ENCODE data around the gene CD4. TPM values are rescaled to one million over a fixed set of nuclear protein-coding genes. Genes with fewer than 3 reads are reported as not detected.

The CD4 gene
- total and polyA plus RNA-seq, 4 donors: 15.9 to 44.8 (median 32.0) TPM

DNA sequence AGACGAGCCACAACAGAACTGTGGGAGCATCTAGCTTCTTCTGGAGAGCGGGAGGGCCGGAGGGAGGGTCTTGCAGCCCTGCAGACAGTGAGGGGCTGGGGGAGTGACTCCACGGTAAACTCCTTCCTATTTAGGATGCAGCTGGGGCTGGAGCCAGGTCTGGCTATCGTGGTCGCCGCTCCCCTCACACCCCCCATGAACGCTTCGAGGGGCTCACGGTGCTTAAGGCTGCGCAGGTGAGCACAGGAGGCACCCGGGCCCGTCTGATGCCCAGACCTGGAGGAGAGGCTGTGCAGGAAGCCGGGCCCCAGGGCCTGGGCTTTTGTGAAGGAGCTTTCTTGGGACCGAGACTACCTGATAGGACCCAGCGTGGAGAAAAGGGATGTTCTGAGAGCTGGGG lies 47.5 kb downstream of the CD4 start:
- Histone ChIP-seq H3K36me3 (ENCODE audit: control insufficient read depth in 4 of 4, insufficient read depth in 3 of 4, low read depth in 1 of 4, low read length in 3 of 4) (peaks cover 0 to 2% (median 0%) of the 10 kb centered on the region in 4 donors), H3K9ac (ENCODE audit: low read depth in 1 of 2, low read length in 2 of 2) (no peak overlapping the region), H3K27me3 (ENCODE audit: control insufficient read depth in 4 of 4, insufficient read depth in 4 of 4, low read length in 3 of 4) (no peaks in the 10 kb centered on the region), H3K4me3 (ENCODE audit: low read depth in 1 of 3, low read length in 3 of 3) (no peak overlapping the region), H3K4me1 (ENCODE audit: control insufficient read depth in 4 of 4, insufficient read depth in 4 of 4, low read length in 3 of 4) (peaks cover 0 to 3% (median under 1%) of the 10 kb centered on the region in 4 donors), H3K27ac (ENCODE audit: low read depth in 1 of 2, low read length in 2 of 2) (no peak overlapping the region), H3K9me3 (ENCODE audit: control insufficient read depth in 4 of 4, low read length in 3 of 4) (no peaks in the 10 kb centered on the region)
- 89% methylated on average over 16 of the region's 16 CpGs for WGBS
- no peak for DNase-seq (ENCODE audit: low spot score)
- TF ChIP-seq MAX (IDR thresholded peaks at IDR 0.05): no peak
- no peak for TF ChIP-seq SP1 (IDR thresholded peaks at IDR 0.05)
- TF ChIP-seq EGR1 (IDR thresholded peaks at IDR 0.05; ENCODE audit: low read depth in 2 of 2): no peak
- TF ChIP-seq RXRA (IDR thresholded peaks at IDR 0.05): no peak
- TF ChIP-seq GABPA (IDR thresholded peaks at IDR 0.05 in 1 of 2, conservative IDR thresholded peaks at IDR 0.05 in 1 of 2): no peak
- no peak for TF ChIP-seq ZBTB33 (IDR thresholded peaks at IDR 0.05)
- no peak for TF ChIP-seq FOXA2 (IDR thresholded peaks at IDR 0.05)
- TF ChIP-seq CTCF (IDR thresholded peaks at IDR 0.05; ENCODE audit: low read depth, low read length, missing input control): no peak
- no peak for TF ChIP-seq TAF1 (conservative IDR thresholded peaks at IDR 0.05)
- no peak for TF ChIP-seq YY1 (IDR thresholded peaks at IDR 0.05)
- TF ChIP-seq, protein P1, sequence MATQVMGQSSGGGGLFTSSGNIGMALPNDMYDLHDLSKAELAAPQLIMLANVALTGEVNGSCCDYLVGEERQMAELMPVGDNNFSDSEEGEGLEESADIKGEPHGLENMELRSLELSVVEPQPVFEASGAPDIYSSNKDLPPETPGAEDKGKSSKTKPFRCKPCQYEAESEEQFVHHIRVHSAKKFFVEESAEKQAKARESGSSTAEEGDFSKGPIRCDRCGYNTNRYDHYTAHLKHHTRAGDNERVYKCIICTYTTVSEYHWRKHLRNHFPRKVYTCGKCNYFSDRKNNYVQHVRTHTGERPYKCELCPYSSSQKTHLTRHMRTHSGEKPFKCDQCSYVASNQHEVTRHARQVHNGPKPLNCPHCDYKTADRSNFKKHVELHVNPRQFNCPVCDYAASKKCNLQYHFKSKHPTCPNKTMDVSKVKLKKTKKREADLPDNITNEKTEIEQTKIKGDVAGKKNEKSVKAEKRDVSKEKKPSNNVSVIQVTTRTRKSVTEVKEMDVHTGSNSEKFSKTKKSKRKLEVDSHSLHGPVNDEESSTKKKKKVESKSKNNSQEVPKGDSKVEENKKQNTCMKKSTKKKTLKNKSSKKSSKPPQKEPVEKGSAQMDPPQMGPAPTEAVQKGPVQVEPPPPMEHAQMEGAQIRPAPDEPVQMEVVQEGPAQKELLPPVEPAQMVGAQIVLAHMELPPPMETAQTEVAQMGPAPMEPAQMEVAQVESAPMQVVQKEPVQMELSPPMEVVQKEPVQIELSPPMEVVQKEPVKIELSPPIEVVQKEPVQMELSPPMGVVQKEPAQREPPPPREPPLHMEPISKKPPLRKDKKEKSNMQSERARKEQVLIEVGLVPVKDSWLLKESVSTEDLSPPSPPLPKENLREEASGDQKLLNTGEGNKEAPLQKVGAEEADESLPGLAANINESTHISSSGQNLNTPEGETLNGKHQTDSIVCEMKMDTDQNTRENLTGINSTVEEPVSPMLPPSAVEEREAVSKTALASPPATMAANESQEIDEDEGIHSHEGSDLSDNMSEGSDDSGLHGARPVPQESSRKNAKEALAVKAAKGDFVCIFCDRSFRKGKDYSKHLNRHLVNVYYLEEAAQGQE (IDR thresholded peaks at IDR 0.05): no peak
- no peak for TF ChIP-seq HNF4G (IDR thresholded peaks at IDR 0.05)
- TF ChIP-seq, protein P2, sequence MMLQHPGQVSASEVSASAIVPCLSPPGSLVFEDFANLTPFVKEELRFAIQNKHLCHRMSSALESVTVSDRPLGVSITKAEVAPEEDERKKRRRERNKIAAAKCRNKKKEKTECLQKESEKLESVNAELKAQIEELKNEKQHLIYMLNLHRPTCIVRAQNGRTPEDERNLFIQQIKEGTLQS (IDR thresholded peaks at IDR 0.05): no peak
- no peak for TF ChIP-seq HNF4A (conservative IDR thresholded peaks at IDR 0.05)
- TF ChIP-seq RAD21 (IDR thresholded peaks at IDR 0.05): no peak
- TF ChIP-seq FOXA1 (IDR thresholded peaks at IDR 0.05): no peak
- TF ChIP-seq NR2F2 (IDR thresholded peaks at IDR 0.05): no peak

Measured in liver (tissue), 9 donors.